PC-3 (cell line): Measurements from ENCODE around the gene HOPX.

ENCODE experiments used
- EZH2 ChIP-seq: fragments of 300-600 bp; sonication (generic); IDR thresholded peaks from one replicate; pipeline ENCODE4 v1.6.1; 2017; ENCODE audit warnings: antibody characterized with exemption, mild to moderate bottlenecking, low read length; ENCODE audit not compliant: unreplicated experiment
- TF ChIP-seq, protein P1 (sequence below): fragments of 300-600 bp; sonication (generic); conservative IDR thresholded peaks from 2 replicates; pipeline ENCODE4 v1.5.1; 2017; ENCODE audit warnings: antibody characterized with exemption, low read depth, mild to moderate bottlenecking, low read length

GRCh38 chr4:56655209-56655626 is 25.9 kb downstream of the HOPX start:
- TF ChIP-seq, protein P1, sequence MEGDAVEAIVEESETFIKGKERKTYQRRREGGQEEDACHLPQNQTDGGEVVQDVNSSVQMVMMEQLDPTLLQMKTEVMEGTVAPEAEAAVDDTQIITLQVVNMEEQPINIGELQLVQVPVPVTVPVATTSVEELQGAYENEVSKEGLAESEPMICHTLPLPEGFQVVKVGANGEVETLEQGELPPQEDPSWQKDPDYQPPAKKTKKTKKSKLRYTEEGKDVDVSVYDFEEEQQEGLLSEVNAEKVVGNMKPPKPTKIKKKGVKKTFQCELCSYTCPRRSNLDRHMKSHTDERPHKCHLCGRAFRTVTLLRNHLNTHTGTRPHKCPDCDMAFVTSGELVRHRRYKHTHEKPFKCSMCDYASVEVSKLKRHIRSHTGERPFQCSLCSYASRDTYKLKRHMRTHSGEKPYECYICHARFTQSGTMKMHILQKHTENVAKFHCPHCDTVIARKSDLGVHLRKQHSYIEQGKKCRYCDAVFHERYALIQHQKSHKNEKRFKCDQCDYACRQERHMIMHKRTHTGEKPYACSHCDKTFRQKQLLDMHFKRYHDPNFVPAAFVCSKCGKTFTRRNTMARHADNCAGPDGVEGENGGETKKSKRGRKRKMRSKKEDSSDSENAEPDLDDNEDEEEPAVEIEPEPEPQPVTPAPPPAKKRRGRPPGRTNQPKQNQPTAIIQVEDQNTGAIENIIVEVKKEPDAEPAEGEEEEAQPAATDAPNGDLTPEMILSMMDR: no peak
- no peak for TF ChIP-seq EZH2
